Mesothelial cell of epicardium (in vitro differentiated cells): ENCODE results near the gene ECPAS. TPM values are rescaled to one million over a fixed set of nuclear protein-coding genes. Genes with fewer than 3 reads are reported as not detected.
"Not testable (repeated sequence)": the region's sequence is repeated elsewhere in the genome, so short reads cannot be mapped to it uniquely, and the experiment has no call there.

Experiments
- DNase-seq, 2 experiments: peaks; one replicate each; pipeline ENCODE4 v3.0.0; 2021; ENCODE audit warnings: low spot score in 2 of 2; ENCODE audit not compliant: unreplicated experiment in 2 of 2
- H3K27ac Mint-ChIP-seq: 2 replicates; pipeline ENCODE4 v1.8.0; 2021; ENCODE audit warnings: mixed read lengths
- H3K27me3 Mint-ChIP-seq: 2 replicates; pipeline ENCODE4 v1.8.0; 2021; ENCODE audit warnings: low read depth, mixed read lengths
- H3K36me3 Mint-ChIP-seq: 2 replicates; pipeline ENCODE4 v1.8.0; 2021; ENCODE audit warnings: mixed read lengths
- H3K4me1 Mint-ChIP-seq: 2 replicates; pipeline ENCODE4 v1.8.0; 2021; ENCODE audit warnings: mixed read lengths
- H3K4me3 Mint-ChIP-seq: 2 replicates; pipeline ENCODE4 v1.8.0; 2021; ENCODE audit warnings: mild to moderate bottlenecking, moderate library complexity, mixed read lengths
- H3K9me3 Mint-ChIP-seq: 2 replicates; pipeline ENCODE4 v1.8.0; 2021; ENCODE audit warnings: mixed read lengths
- CTCF ChIP-seq: fragments of 200-600 bp; sonication (generic); IDR thresholded peaks from one replicate; pipeline ENCODE4 v1.5.0; 2021; ENCODE audit warnings: antibody characterized with exemption; ENCODE audit not compliant: unreplicated experiment
- total RNA-seq: library from RNA; stranded (reverse); gene quantifications from 3 replicates; pipeline ENCODE4 v1.2.1, GENCODE V29; 2021

ECPAS gene
- total RNA-seq, 1 donor from 2014 or later: 84.7 TPM

- TF ChIP-seq CTCF: no peak
- peaks cover 4% of the 10 kb centered on the region for H3K9me3 Mint-ChIP-seq
These were observed 71.9 kb downstream of the ECPAS start for GRCh38 chr9:111412280-111412679.

GRCh38 chr9:111411266-111411665 lies 72.9 kb downstream of the ECPAS start:
- Mint-ChIP-seq H3K4me3 (no peak overlapping the region), H3K36me3 (peaks cover 62% of the 10 kb centered on the region), H3K27me3 (no peaks in the 10 kb centered on the region), H3K27ac (no peak overlapping the region), H3K4me1 (no peaks in the 10 kb centered on the region), H3K9me3 (peaks cover 4% of the 10 kb centered on the region)
- no peak for TF ChIP-seq CTCF
- no peak for DNase-seq

More at GRCh38 chr9:111412280-111412679, 71.9 kb downstream of the ECPAS start:
- peaks cover 63% of the 10 kb centered on the region for H3K36me3 Mint-ChIP-seq
- no peak overlapping the region for H3K4me3 Mint-ChIP-seq
- H3K27me3 Mint-ChIP-seq: no peaks in the 10 kb centered on the region
- H3K4me1 Mint-ChIP-seq: no peaks in the 10 kb centered on the region
- no peak for DNase-seq
- no peak overlapping the region for H3K27ac Mint-ChIP-seq

GRCh38 chr9:111407813-111408212 lies 76.4 kb downstream of the ECPAS start:
- Mint-ChIP-seq H3K9me3 (peaks cover 23% of the 10 kb centered on the region), H3K27ac (no peak overlapping the region), H3K36me3 (peaks cover 78% of the 10 kb centered on the region), H3K4me3 (no peak overlapping the region), H3K4me1 (no peaks in the 10 kb centered on the region), H3K27me3 (no peaks in the 10 kb centered on the region)
- no peak for DNase-seq
- TF ChIP-seq CTCF: no peak

- no peak for TF ChIP-seq CTCF
- H3K36me3 Mint-ChIP-seq: peaks cover 86% of the 10 kb centered on the region
- no peaks in the 10 kb centered on the region for H3K4me1 Mint-ChIP-seq
- DNase-seq: no peak
- peaks cover 44% of the 10 kb centered on the region for H3K9me3 Mint-ChIP-seq
- no peak overlapping the region for H3K27ac Mint-ChIP-seq
- no peak overlapping the region for H3K4me3 Mint-ChIP-seq
- H3K27me3 Mint-ChIP-seq: no peaks in the 10 kb centered on the region
These were observed 78.5 kb downstream of the ECPAS start for GRCh38 chr9:111405701-111406100.

- not testable (repeated sequence) for H3K27ac Mint-ChIP-seq, DNase-seq, H3K4me1 Mint-ChIP-seq, H3K27me3 Mint-ChIP-seq, H3K4me3 Mint-ChIP-seq
- peaks cover 48% of the 10 kb centered on the region for H3K9me3 Mint-ChIP-seq
- H3K36me3 Mint-ChIP-seq: peaks cover 77% of the 10 kb centered on the region
These were observed 82.7 kb downstream of the ECPAS start for GRCh38 chr9:111401486-111401885.

GRCh38 chr9:111400564-111400898 lies 83.7 kb downstream of the ECPAS start:
- Mint-ChIP-seq H3K27me3 (no peaks in the 10 kb centered on the region), H3K4me3 (no peak overlapping the region), H3K4me1 (no peaks in the 10 kb centered on the region), H3K27ac (no peak overlapping the region), H3K9me3 (peaks cover 41% of the 10 kb centered on the region), H3K36me3 (peaks cover 72% of the 10 kb centered on the region)
- no peak for TF ChIP-seq CTCF
- DNase-seq: no peak
